H1 (cell line): Measurements from ENCODE around the gene REM1. TPM values are rescaled to one million over a fixed set of nuclear protein-coding genes. Genes with fewer than 3 reads are reported as not detected.

Source experiments
- CTCF ChIA-PET: fragments of 300-600 bp; sonication (Branson Sonifier 250); formaldehyde crosslinking; loops from one replicate; lab custom pipeline; 2021; ENCODE audit not compliant: partially characterized antibody; lab: Charles Lee
- POLR2A ChIA-PET: fragments of 300-600 bp; sonication (Branson Sonifier 250); formaldehyde crosslinking; loops from one replicate; lab custom pipeline; 2021; ENCODE audit warnings: inconsistent platforms; ENCODE audit not compliant: partially characterized antibody; lab: Charles Lee
- DNase-seq, 2 experiments: peaks; one replicate each; pipeline versions ENCODE4 v3.0.0 to v3.0.0-alpha.2; 2010 to 2022; ENCODE audit warnings: low spot score in 2 of 2, low read depth in 1 of 2, mixed read lengths in 1 of 2
- FAIRE-seq: peaks from 2 replicates; lab custom pipeline; 2011; peaks lifted over from hg19 to GRCh38; lab: Jason Lieb, UNC
- H2AFZ ChIP-seq: 2 replicates; pipeline ENCODE4 v1.8.1; 2012; ENCODE audit warnings: low read length, inconsistent platforms
- H2AK5ac ChIP-seq: 2 replicates; pipeline ENCODE4 v1.6.1; 2013; ENCODE audit warnings: low read depth, low read length
- H2BK120ac ChIP-seq: replicated peaks from 2 replicates; pipeline ENCODE3; 2013; ENCODE audit warnings: low read depth, low read length, inconsistent platforms
- H2BK12ac ChIP-seq: 2 replicates; pipeline ENCODE4 v1.6.1; 2013; ENCODE audit warnings: low read depth, low read length
- H2BK15ac ChIP-seq: 2 replicates; pipeline ENCODE4 v1.6.1; 2013; ENCODE audit warnings: low read length
- H2BK20ac ChIP-seq: 2 replicates; pipeline ENCODE4 v1.6.1; 2013; ENCODE audit warnings: low read length
- H2BK5ac ChIP-seq: 2 replicates; pipeline ENCODE4 v1.6.1; 2013; ENCODE audit warnings: low read depth, low read length
- H3K14ac ChIP-seq: 2 replicates; pipeline ENCODE4 v1.6.1; 2013; ENCODE audit warnings: inconsistent platforms; ENCODE audit not compliant: insufficient read length
- H3K18ac ChIP-seq: 2 replicates; pipeline ENCODE4 v1.6.1; 2013; ENCODE audit warnings: low read length; ENCODE audit errors: extremely low read depth
- H3K23ac ChIP-seq: 2 replicates; pipeline ENCODE4 v1.6.1; 2013; ENCODE audit warnings: inconsistent platforms; ENCODE audit not compliant: insufficient read length
- H3K23me2 ChIP-seq: 2 replicates; pipeline ENCODE4 v1.6.1; 2013; ENCODE audit warnings: low read depth, low read length
- H3K27ac ChIP-seq: 2 replicates; pipeline ENCODE4 v1.6.1; 2011; ENCODE audit warnings: low read depth, low read length, inconsistent platforms
- H3K27me3 ChIP-seq, 4 experiments: replicated peaks in 1 of 4; 1 replicate in 1 of 4; 2 replicates in 3 of 4; pipeline versions ENCODE4 v1.6.1 to v1.8.1; 2011 to 2013; ENCODE audit warnings: low read length in 3 of 4, mild to moderate bottlenecking in 3 of 4, inconsistent platforms in 2 of 4, mixed read lengths in 2 of 4, moderate library complexity in 1 of 4; ENCODE audit not compliant: control insufficient read depth in 3 of 4, insufficient read depth in 3 of 4; ENCODE audit errors: extremely low read depth in 1 of 4
- H3K36me3 ChIP-seq, 4 experiments: 2 replicates each; pipeline versions ENCODE4 v1.6.1 to v1.8.1; 2011 to 2013; ENCODE audit warnings: mild to moderate bottlenecking in 4 of 4, low read length in 3 of 4, moderate library complexity in 2 of 4, control low read depth in 1 of 4, inconsistent platforms in 1 of 4; ENCODE audit not compliant: insufficient read depth in 4 of 4, control insufficient read depth in 2 of 4
- H3K4ac ChIP-seq: replicated peaks from 2 replicates; pipeline ENCODE3; 2013; ENCODE audit warnings: low read length, low read depth, mixed read lengths, inconsistent platforms; ENCODE audit not compliant: insufficient read length
- H3K4me1 ChIP-seq, 4 experiments: replicated peaks in 1 of 4; 1 replicate in 1 of 4; 2 replicates in 3 of 4; pipeline versions ENCODE4 v1.6.1 to v1.8.1; 2011 to 2013; ENCODE audit warnings: low read length in 3 of 4, inconsistent platforms in 2 of 4, mixed read lengths in 1 of 4; ENCODE audit not compliant: insufficient read depth in 4 of 4, control insufficient read depth in 3 of 4
- H3K4me2 ChIP-seq, 2 experiments: 2 replicates each; pipeline versions ENCODE4 v1.6.1 to v1.8.1; 2011 to 2013; ENCODE audit warnings: low read depth in 2 of 2, low read length in 2 of 2, control low read depth in 1 of 2, inconsistent platforms in 1 of 2, mild to moderate bottlenecking in 1 of 2; ENCODE audit not compliant: insufficient read depth in 1 of 2
- H3K4me3 ChIP-seq, 4 experiments: fragments of 200-600, 300-600 bp in 1 of 4; sonication (generic), shearing (Covaris generic), sonication (Bioruptor Twin) in 1 of 4; 2 replicates each; pipeline versions ENCODE4 v1.5.1 to v1.8.1; 2011 to 2016; ENCODE audit warnings: low read length in 4 of 4, low read depth in 3 of 4, control low read depth in 2 of 4, inconsistent platforms in 2 of 4, mild to moderate bottlenecking in 2 of 4, mixed read lengths in 1 of 4, moderate library complexity in 1 of 4; ENCODE audit not compliant: insufficient read depth in 2 of 4; ENCODE audit errors: extremely low read depth in 1 of 4
- H3K56ac ChIP-seq: replicated peaks from 2 replicates; pipeline ENCODE3; 2013; ENCODE audit warnings: low read depth, mild to moderate bottlenecking, mixed read lengths, low read length, inconsistent platforms; ENCODE audit not compliant: insufficient read length
- H3K79me1 ChIP-seq: 2 replicates; pipeline ENCODE4 v1.6.1; 2013; ENCODE audit warnings: low read depth, low read length, control low read depth
- H3K79me2 ChIP-seq, 2 experiments: 2 replicates each; pipeline versions ENCODE4 v1.6.1 to v1.8.1; 2012 to 2013; ENCODE audit warnings: low read length in 2 of 2, mild to moderate bottlenecking in 2 of 2, inconsistent platforms in 1 of 2; ENCODE audit not compliant: insufficient read depth in 2 of 2, control insufficient read depth in 1 of 2
- H3K9ac ChIP-seq, 4 experiments: replicated peaks in 1 of 4; 1 replicate in 1 of 4; 2 replicates in 3 of 4; pipeline versions ENCODE4 v1.6.1 to v1.8.1; 2011 to 2013; ENCODE audit warnings: low read depth in 3 of 4, low read length in 3 of 4, control low read depth in 2 of 4, mild to moderate bottlenecking in 2 of 4, moderate library complexity in 2 of 4, inconsistent platforms in 1 of 4; ENCODE audit errors: extremely low read depth in 1 of 4
- H3K9me3 ChIP-seq, 2 experiments: 2 replicates each; pipeline versions ENCODE4 v1.6.1 to v1.8.1; 2012 to 2013; ENCODE audit warnings: mild to moderate bottlenecking in 2 of 2, moderate library complexity in 2 of 2, control low read depth in 1 of 2, inconsistent platforms in 1 of 2, low read depth in 1 of 2, low read length in 1 of 2, mixed read lengths in 1 of 2; ENCODE audit not compliant: insufficient read depth in 2 of 2
- H4K20me1 ChIP-seq, 2 experiments: replicated peaks in 1 of 2; 2 replicates each; pipeline versions ENCODE3 to v1.8.1; 2011 to 2013; ENCODE audit warnings: inconsistent platforms in 2 of 2, low read length in 2 of 2, mild to moderate bottlenecking in 1 of 2; ENCODE audit not compliant: insufficient read depth in 2 of 2, control insufficient read depth in 1 of 2
- H4K5ac ChIP-seq: 2 replicates; pipeline ENCODE4 v1.6.1; 2013; ENCODE audit warnings: low read length, low read depth, mixed read lengths, inconsistent platforms; ENCODE audit not compliant: insufficient read length
- H4K8ac ChIP-seq: 2 replicates; pipeline ENCODE4 v1.8.0; 2013; ENCODE audit warnings: mild to moderate bottlenecking, moderate library complexity, low read length, inconsistent platforms; ENCODE audit not compliant: insufficient read depth; ENCODE audit errors: extremely low read depth
- H4K91ac ChIP-seq: replicated peaks from 2 replicates; pipeline ENCODE3; 2013; ENCODE audit warnings: low read length, mixed read lengths, inconsistent platforms; ENCODE audit not compliant: insufficient read length
- CEBPB ChIP-seq: IDR thresholded peaks from 2 replicates; pipeline ENCODE4 v1.6.1; 2012; ENCODE audit warnings: low read depth, low read length
- CTBP2 ChIP-seq: IDR thresholded peaks from 2 replicates; pipeline ENCODE4 v1.7.0; 2011; ENCODE audit warnings: borderline replicate concordance, mild to moderate bottlenecking, moderate library complexity, mixed read lengths, low read length; ENCODE audit not compliant: insufficient read depth, insufficient read length
- WGBS, 2 experiments: shearing (Covaris generic) in 1 of 2; methylation state at CpG; one replicate each; pipeline versions ENCODE4 v1.1.6 to v1.1.7; 2013 to 2015; ENCODE audit warnings: low lambda C conversion rate in 2 of 2, mixed read lengths in 2 of 2, inconsistent platforms in 1 of 2, low coverage in 1 of 2, missing lambda C conversion rate in 1 of 2; ENCODE audit not compliant: insufficient replicate concordance in 2 of 2, insufficient coverage in 1 of 2, insufficient read length in 1 of 2; ENCODE audit errors: extremely low coverage in 1 of 2, missing lambda C conversion rate in 1 of 2; 5-methylcytosine and 5-hydroxymethylcytosine counted together
- polyA plus RNA-seq, 7 experiments: library from polyadenylated mRNA; depleted of rRNA in 3 of 7; stranded (reverse) in 5 of 7; unstranded in 2 of 7; fragments of >200 nt in 5 of 7; fragments of 200-250 nt in 2 of 7; gene quantifications; 1 replicate in 5 of 7; 2 replicates in 1 of 7; 4 replicates in 1 of 7; pipeline versions ENCODE4 v1.2.1 to v1.2.3, GENCODE V29; 2011 to 2013; ENCODE audit warnings: missing spikeins in 2 of 7, mixed read lengths in 2 of 7
- total RNA-seq: library from RNA; stranded (reverse); fragmentation: NEBNext Ultra II Directional; extraction: Animal tissue kit (Norgen Biotek cat#: 25700); gene quantifications from 2 replicates; pipeline ENCODE4 v1.2.1, GENCODE V29; 2021
- TF ChIP-seq, protein P1 (sequence below): IDR thresholded peaks from 2 replicates; pipeline ENCODE4 v1.6.1; 2011; ENCODE audit warnings: low read length, improper control_type of control experiment

Gene REM1
- total and polyA plus RNA-seq, 2 of the 8 experiments (the other 6 are each of a cell fraction or from before 2014, with no cell fraction given): 0.05 TPM; not detected in 1

GRCh38 chr20:31488115-31488514 is 13.0 kb downstream of the REM1 start:
- Histone ChIP-seq H3K27ac (no peak overlapping the region), H3K14ac (no peak overlapping the region), H3K27me3 (no peaks in the 10 kb centered on the region), H3K9ac (no peak overlapping the region), H3K18ac (no peak overlapping the region), H3K9me3 (peaks cover 61 to 72% of the 10 kb centered on the region in 2 experiments), H4K20me1 (no peaks in the 10 kb centered on the region), H3K4me1 (no peaks in the 10 kb centered on the region), H3K36me3 (peaks cover 0 to 2% (median 0%) of the 10 kb centered on the region in 4 experiments; a peak in 1 of 8 replicates), H4K5ac (no peak overlapping the region), H4K8ac (no peak overlapping the region), H3K4me2 (no peak overlapping the region), H4K91ac (no peak overlapping the region), H3K79me1 (no peaks in the 10 kb centered on the region), H3K23ac (no peak overlapping the region), H2BK20ac (no peak overlapping the region), H2AK5ac (no peak overlapping the region), H3K56ac (no peak overlapping the region), H3K4ac (no peak overlapping the region), H2BK120ac (no peak overlapping the region), H2BK12ac (no peak overlapping the region), H3K23me2 (no peaks in the 10 kb centered on the region), H3K4me3 (no peak overlapping the region), H3K79me2 (no peaks in the 10 kb centered on the region), H2BK5ac (no peak overlapping the region), H2AFZ (no peak overlapping the region), H2BK15ac (no peak overlapping the region)
- 87% methylated on average over 2 of the region's 2 CpGs; no CpG with 5 or more reads in 1 of the 2 experiments for WGBS, 2 experiments
- TF ChIP-seq CTBP2: no peak
- TF ChIP-seq CEBPB: no peak
- TF ChIP-seq, protein P1, sequence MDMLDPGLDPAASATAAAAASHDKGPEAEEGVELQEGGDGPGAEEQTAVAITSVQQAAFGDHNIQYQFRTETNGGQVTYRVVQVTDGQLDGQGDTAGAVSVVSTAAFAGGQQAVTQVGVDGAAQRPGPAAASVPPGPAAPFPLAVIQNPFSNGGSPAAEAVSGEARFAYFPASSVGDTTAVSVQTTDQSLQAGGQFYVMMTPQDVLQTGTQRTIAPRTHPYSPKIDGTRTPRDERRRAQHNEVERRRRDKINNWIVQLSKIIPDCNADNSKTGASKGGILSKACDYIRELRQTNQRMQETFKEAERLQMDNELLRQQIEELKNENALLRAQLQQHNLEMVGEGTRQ: no peak
- POLR2A ChIA-PET: no interaction called here
- CTCF ChIA-PET: no interaction called here
- FAIRE-seq (no peak), DNase-seq (no peak)
